Duodenal mucosa (tissue), 2 donors: ENCODE data around the gene SLC35D1.

Source experiments
- H3K27ac ChIP-seq: one replicate; pipeline ENCODE4 v1.7.0; 2013; ENCODE audit warnings: low read depth, low read length
- H3K27me3 ChIP-seq, 2 donors: one replicate each; pipeline ENCODE4 v1.7.0; 2013; ENCODE audit warnings: low read length in 2 of 2, control low read depth in 1 of 2; ENCODE audit not compliant: insufficient read depth in 2 of 2, control insufficient read depth in 1 of 2
- H3K36me3 ChIP-seq, 2 donors: one replicate each; pipeline ENCODE4 v1.7.0; 2013; ENCODE audit warnings: low read length in 2 of 2, control low read depth in 1 of 2; ENCODE audit not compliant: insufficient read depth in 2 of 2, control insufficient read depth in 1 of 2
- H3K4me1 ChIP-seq, 2 donors: one replicate each; pipeline ENCODE4 v1.7.0; 2013; ENCODE audit warnings: low read length in 2 of 2, control low read depth in 1 of 2; ENCODE audit not compliant: insufficient read depth in 2 of 2, control insufficient read depth in 1 of 2
- H3K4me3 ChIP-seq, 2 donors: one replicate each; pipeline ENCODE4 v1.7.0; 2013; ENCODE audit warnings: low read length in 2 of 2, low read depth in 1 of 2
- H3K9ac ChIP-seq, 2 donors: one replicate each; pipeline ENCODE4 v1.7.0; 2013; ENCODE audit warnings: low read length in 2 of 2, low read depth in 1 of 2
- H3K9me3 ChIP-seq, 2 donors: one replicate each; pipeline ENCODE4 v1.7.0; 2013; ENCODE audit warnings: low read length in 2 of 2, control low read depth in 1 of 2; ENCODE audit not compliant: control insufficient read depth in 1 of 2

The SLC35D1 gene

GRCh38 chr1:67053785-67054772, at the start of gene SLC35D1:
SLC35D1 (minus strand) TSS chr1:67054148; CDS start chr1:67054013, 135 bp downstream.
- H3K36me3 ChIP-seq = peaks cover 0 to 16% of the 10 kb centered on the region in 2 donors
- H3K9ac ChIP-seq = peak within 1 kb of the TSS; percentile 83 to 97
- peak within 1 kb of the TSS; percentile 91 for H3K27ac ChIP-seq
- H3K27me3 ChIP-seq = no peaks in the 10 kb centered on the region
- H3K9me3 ChIP-seq = no peaks in the 10 kb centered on the region
- peak within 1 kb of the TSS; percentile 92 to 96 for H3K4me3 ChIP-seq
- H3K4me1 ChIP-seq = peaks cover 14 to 15% of the 10 kb centered on the region in 2 donors

DNA sequence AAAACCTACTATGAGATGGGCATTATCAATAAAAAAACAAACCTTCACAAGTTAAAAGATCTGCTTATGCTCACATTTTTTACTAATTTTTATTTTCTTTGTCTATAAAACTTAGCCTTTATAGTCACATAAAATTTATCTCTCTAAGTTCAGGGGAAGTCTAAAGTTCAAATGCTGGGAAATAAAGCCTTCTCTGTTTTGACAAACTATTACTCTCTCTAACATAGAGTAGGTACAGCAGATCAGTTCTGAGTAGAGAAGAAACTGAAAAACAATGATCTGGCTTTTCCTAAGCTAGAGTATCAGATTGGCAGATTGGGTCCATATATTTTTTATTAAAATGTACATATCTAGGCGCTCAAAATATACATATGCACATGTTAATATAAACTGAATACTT, 49.6 kb upstream of the SLC35D1 start:
- Histone ChIP-seq H3K9ac (no peak overlapping the region), H3K36me3 (no peaks in the 10 kb centered on the region), H3K27me3 (peaks cover 3 to 22% of the 10 kb centered on the region in 2 donors), H3K9me3 (no peaks in the 10 kb centered on the region), H3K4me3 (no peak overlapping the region), H3K4me1 (peaks cover 5 to 8% of the 10 kb centered on the region in 2 donors), H3K27ac (no peak overlapping the region)

- no peak overlapping the region for H3K4me3 ChIP-seq
- no peak overlapping the region for H3K27ac ChIP-seq
- H3K9me3 ChIP-seq = no peaks in the 10 kb centered on the region
- H3K9ac ChIP-seq = no peak overlapping the region
- peaks cover 5 to 26% of the 10 kb centered on the region in 2 donors for H3K27me3 ChIP-seq
- H3K36me3 ChIP-seq = no peaks in the 10 kb centered on the region
- H3K4me1 ChIP-seq = peaks cover 5 to 8% of the 10 kb centered on the region in 2 donors
Measured at GRCh38 chr1:67100833-67101232, 46.9 kb upstream of the SLC35D1 start.

DNA sequence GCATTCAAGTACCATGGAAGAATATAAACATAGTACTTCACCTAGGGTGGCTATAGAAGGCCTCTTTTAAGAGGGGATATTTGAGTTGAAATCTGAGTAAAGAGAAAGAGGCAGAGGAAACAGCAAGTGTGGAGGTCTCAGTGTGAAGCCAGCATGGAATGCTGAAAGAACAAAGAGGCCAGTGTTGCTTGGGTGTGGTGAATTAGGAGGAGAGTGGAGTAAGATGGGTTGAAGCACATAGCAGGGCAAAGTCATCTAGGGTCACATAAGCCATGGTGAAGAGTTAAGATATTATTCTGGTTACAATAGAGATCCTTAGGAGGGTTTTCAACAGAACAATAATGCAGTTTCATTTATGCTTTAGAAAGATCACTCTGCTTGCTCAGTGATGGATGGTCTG, 43.4 kb upstream of the SLC35D1 start:
- Histone ChIP-seq H3K9ac (no peak overlapping the region), H3K36me3 (no peaks in the 10 kb centered on the region), H3K4me3 (no peak overlapping the region), H3K27ac (no peak overlapping the region), H3K9me3 (no peaks in the 10 kb centered on the region), H3K27me3 (peaks cover 5 to 20% of the 10 kb centered on the region in 2 donors), H3K4me1 (no peaks in the 10 kb centered on the region)

DNA sequence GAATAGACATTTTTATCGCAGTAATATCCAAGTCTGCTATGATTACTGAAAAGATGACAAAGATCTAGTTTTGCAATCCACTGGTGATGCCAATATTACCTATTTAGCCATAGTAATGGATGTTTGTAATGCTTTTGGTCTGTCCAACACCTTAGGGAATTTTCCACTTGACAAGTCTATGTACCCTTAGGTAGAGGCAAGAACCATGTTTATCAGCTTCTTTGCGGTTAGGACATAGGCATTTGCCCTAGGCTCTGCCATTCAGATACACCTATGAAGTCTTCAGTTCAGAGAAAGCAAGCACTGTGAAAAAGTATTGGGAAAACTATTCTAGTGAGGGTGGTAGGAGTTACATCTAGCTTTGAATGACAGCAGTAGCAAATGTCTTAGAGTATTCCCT, 40.2 kb upstream of the SLC35D1 start:
- Histone ChIP-seq H3K9me3 (no peaks in the 10 kb centered on the region), H3K4me1 (no peaks in the 10 kb centered on the region), H3K27ac (no peak overlapping the region), H3K36me3 (no peaks in the 10 kb centered on the region), H3K9ac (no peak overlapping the region), H3K27me3 (peaks cover 2 to 21% of the 10 kb centered on the region in 2 donors), H3K4me3 (no peak overlapping the region)

- Histone ChIP-seq H3K4me1 (no peaks in the 10 kb centered on the region), H3K27me3 (peaks cover 0 to 11% of the 10 kb centered on the region in 2 donors), H3K27ac (no peak overlapping the region), H3K9ac (no peak overlapping the region), H3K36me3 (no peaks in the 10 kb centered on the region), H3K4me3 (no peak overlapping the region), H3K9me3 (no peaks in the 10 kb centered on the region)
Measured at GRCh38 chr1:67089685-67090208, 35.8 kb upstream of the SLC35D1 start.

DNA sequence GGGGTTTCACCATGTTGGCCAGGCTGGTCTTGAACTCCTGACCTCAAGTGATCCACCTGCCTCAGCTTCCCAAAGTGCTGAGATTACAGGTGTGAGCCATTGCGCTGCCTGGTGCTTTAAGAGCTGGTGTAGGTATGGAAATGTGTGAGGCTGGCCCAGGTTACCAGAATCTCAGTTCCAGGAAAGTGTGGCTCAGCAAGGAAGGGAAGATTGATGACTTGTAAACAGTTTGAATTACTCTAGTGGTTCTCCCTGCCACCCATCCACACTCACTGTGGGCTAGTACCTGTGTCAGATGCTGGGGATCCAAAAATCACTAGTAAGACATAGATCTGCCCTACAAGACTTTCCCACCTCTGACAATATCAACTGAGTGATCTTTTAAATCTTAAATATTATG, 34.5 kb upstream of the SLC35D1 start:
- H3K27ac ChIP-seq = no peak overlapping the region
- no peak overlapping the region for H3K4me3 ChIP-seq
- no peaks in the 10 kb centered on the region for H3K4me1 ChIP-seq
- H3K36me3 ChIP-seq = no peaks in the 10 kb centered on the region
- H3K9me3 ChIP-seq = no peaks in the 10 kb centered on the region
- H3K27me3 ChIP-seq = peaks cover 0 to 11% of the 10 kb centered on the region in 2 donors
- H3K9ac ChIP-seq = no peak overlapping the region

DNA sequence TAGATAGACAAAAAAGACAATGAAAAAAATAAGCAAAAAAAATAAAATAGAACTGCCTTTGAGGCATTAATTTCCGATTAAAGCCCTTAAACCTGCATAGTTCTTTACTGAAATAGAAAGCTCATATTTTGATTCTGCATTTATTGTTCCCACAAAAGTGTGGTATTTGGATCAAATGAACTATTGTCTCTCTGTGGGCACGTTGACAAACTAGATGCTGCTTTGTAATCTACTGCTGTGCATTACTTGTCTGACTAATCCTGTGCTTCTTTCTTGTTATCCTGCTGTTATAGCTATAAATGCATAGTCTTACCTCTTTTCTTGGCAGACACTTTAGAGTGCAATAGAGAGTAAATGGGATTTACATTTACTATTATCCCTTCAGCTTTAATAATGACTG, 31.4 kb upstream of the SLC35D1 start:
- Histone ChIP-seq H3K36me3 (no peaks in the 10 kb centered on the region), H3K9me3 (no peaks in the 10 kb centered on the region), H3K9ac (no peak overlapping the region), H3K27me3 (peaks cover 0 to 2% of the 10 kb centered on the region in 2 donors), H3K4me3 (no peak overlapping the region), H3K4me1 (no peaks in the 10 kb centered on the region), H3K27ac (no peak overlapping the region)

- Histone ChIP-seq H3K9me3 (no peaks in the 10 kb centered on the region), H3K9ac (no peak overlapping the region), H3K4me1 (no peaks in the 10 kb centered on the region), H3K4me3 (no peak overlapping the region), H3K36me3 (no peaks in the 10 kb centered on the region), H3K27me3 (no peaks in the 10 kb centered on the region), H3K27ac (no peak overlapping the region)
Measured at GRCh38 chr1:67084765-67085318, 30.9 kb upstream of the SLC35D1 start.

DNA sequence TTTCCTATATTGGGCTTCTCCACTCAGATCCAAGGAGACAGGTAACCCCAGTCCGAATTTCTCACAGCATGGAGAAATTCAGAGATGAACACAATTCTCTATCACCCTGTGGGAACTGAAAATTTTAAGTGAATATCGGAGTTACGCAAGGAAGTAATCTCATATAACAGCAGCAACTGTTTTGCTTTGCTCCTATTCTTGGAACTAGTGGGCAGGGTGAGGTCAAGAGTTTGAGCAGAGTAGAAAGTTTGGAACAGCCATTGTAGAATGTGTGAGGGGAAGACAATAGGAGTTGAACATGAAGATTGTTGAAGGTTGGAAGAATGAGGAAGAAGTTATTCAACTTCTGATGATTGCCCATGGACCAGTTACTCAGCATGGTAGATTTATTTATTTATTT, 24.3 kb upstream of the SLC35D1 start:
- Histone ChIP-seq H3K4me3 (no peak overlapping the region), H3K36me3 (no peaks in the 10 kb centered on the region), H3K27ac (no peak overlapping the region), H3K9ac (no peak overlapping the region), H3K9me3 (no peaks in the 10 kb centered on the region), H3K4me1 (no peaks in the 10 kb centered on the region), H3K27me3 (no peaks in the 10 kb centered on the region)
